Measurements from ENCODE around the gene RASA3.
"Not testable (repeated sequence)": the region's sequence is repeated elsewhere in the genome, so short reads cannot be mapped to it uniquely, and the experiment has no call there.

RASA3 gene

GRCh38 chr13:114079601-114080536 is 52.6 kb downstream of the RASA3 start:
- intact Hi-C loops (cut with DNase I): no loop called here
- peak in 16 of 42 donors; percentile 3 to 34 (median 11) for DNase-seq

- peak in 18 of 42 donors; percentile 0 to 36 (median 8) for DNase-seq
- intact Hi-C loops (cut with DNase I): no loop called here
These were observed 53.7 kb downstream of the RASA3 start for GRCh38 chr13:114078461-114079451.

- DNase-seq: peak in 26 of 42 donors; percentile 15 to 68 (median 48)
- intact Hi-C loops (cut with DNase I): no loop called here
These were observed 54.5 kb downstream of the RASA3 start for GRCh38 chr13:114077933-114078325.

- peak in 18 of 42 donors; percentile 5 to 44 (median 18) for DNase-seq
- intact Hi-C loops (cut with DNase I): no loop called here
These were observed 55.1 kb downstream of the RASA3 start for GRCh38 chr13:114077099-114077932.

GRCh38 chr13:114076329-114077090 is 55.9 kb downstream of the RASA3 start:
- peak in 16 of 42 donors; percentile 2 to 33 (median 11) for DNase-seq
- intact Hi-C loops (cut with DNase I): no loop called here

GRCh38 chr13:114075811-114076210 is 56.6 kb downstream of the RASA3 start:
- peak in 6 of 42 donors; percentile 0 to 10 (median 6) for DNase-seq
- intact Hi-C loops (cut with DNase I): not testable (repeated sequence)

- intact Hi-C loops (cut with DNase I): no loop called here
- peak in 12 of 42 donors; percentile 1 to 38 (median 10) for DNase-seq
These were observed 57.6 kb downstream of the RASA3 start for GRCh38 chr13:114074671-114075315.

GRCh38 chr13:114073881-114074612 is 58.4 kb downstream of the RASA3 start:
- DNase-seq: peak in 11 of 42 donors; percentile 2 to 23 (median 6)
- intact Hi-C loops (cut with DNase I): no loop called here

- peak in 5 of 42 donors; percentile 3 to 15 (median 7) for DNase-seq
- intact Hi-C loops (cut with DNase I): no loop called here
These were observed 60.0 kb downstream of the RASA3 start for GRCh38 chr13:114072421-114072820.

GRCh38 chr13:114071991-114072390 is 60.4 kb downstream of the RASA3 start:
- DNase-seq: peak in 11 of 42 donors; percentile 6 to 39 (median 10)
- intact Hi-C loops (cut with DNase I): no loop called here

- intact Hi-C loops (cut with DNase I): no loop called here
- DNase-seq: peak in 17 of 42 donors; percentile 11 to 46 (median 24)
These were observed 61.0 kb downstream of the RASA3 start for GRCh38 chr13:114071410-114071809.

GRCh38 chr13:114070098-114070799 is 62.2 kb downstream of the RASA3 start:
- intact Hi-C loops (cut with DNase I): no loop called here
- DNase-seq: peak in 11 of 42 donors; percentile 3 to 17 (median 9)

GRCh38 chr13:114069376-114070097 is 62.9 kb downstream of the RASA3 start:
- intact Hi-C loops (cut with DNase I): loop anchor here (5.0 to 10.0 kb wide), 2 partner anchors 63 to 95 kb away; partner anchors contain the start of gene RASA3
- peak in 8 of 42 donors; percentile 1 to 35 (median 8) for DNase-seq

GRCh38 chr13:114068656-114069318 is 63.6 kb downstream of the RASA3 start:
- DNase-seq: peak in 9 of 42 donors; percentile 6 to 43 (median 17)
- intact Hi-C loops (cut with DNase I): loop anchor here (5.0 to 10.0 kb wide), 2 partner anchors 64 to 96 kb away; partner anchors contain the start of gene RASA3

Data from head of caudate nucleus (tissue), 42 donors.